Calu3 (cell line): ENCODE data around the gene ACE. TPM values are rescaled to one million over a fixed set of nuclear protein-coding genes. Genes with fewer than 3 reads are reported as not detected.

ENCODE experiments used
- BruUV-seq: library from RNA; stranded (reverse); fragments of 400-500 nt; replicated peaks from 2 replicates; lab custom pipeline; 2021; lab: Mats Ljungman, UMichigan
- CTCF ChIA-PET: fragments of 300-600 bp; sonication (Branson Sonifier 250); formaldehyde crosslinking; loops from one replicate; lab custom pipeline; 2022; ENCODE audit warnings: antibody characterized with exemption; lab: Charles Lee
- DNase-seq: peaks from one replicate; pipeline ENCODE4 v3.0.0; 2022
- H3K27ac Mint-ChIP-seq: one replicate; pipeline ENCODE4 v1.8.0; 2022; ENCODE audit warnings: mixed read lengths; ENCODE audit not compliant: unreplicated experiment
- H3K27me3 Mint-ChIP-seq: one replicate; pipeline ENCODE4 v1.8.0; 2022; ENCODE audit warnings: mixed read lengths; ENCODE audit not compliant: unreplicated experiment
- H3K36me3 Mint-ChIP-seq: one replicate; pipeline ENCODE4 v1.8.0; 2022; ENCODE audit warnings: mild to moderate bottlenecking, moderate library complexity, mixed read lengths; ENCODE audit not compliant: insufficient read depth, unreplicated experiment
- H3K4me1 Mint-ChIP-seq: one replicate; pipeline ENCODE4 v1.8.0; 2022; ENCODE audit warnings: mild to moderate bottlenecking, low read depth, mixed read lengths; ENCODE audit not compliant: unreplicated experiment
- H3K4me3 Mint-ChIP-seq: one replicate; pipeline ENCODE4 v1.8.0; 2022; ENCODE audit warnings: mild to moderate bottlenecking, low read depth, moderate library complexity, mixed read lengths; ENCODE audit not compliant: unreplicated experiment
- H3K9me3 Mint-ChIP-seq: one replicate; pipeline ENCODE4 v1.8.0; 2022; ENCODE audit warnings: low read depth, mixed read lengths; ENCODE audit not compliant: unreplicated experiment
- intact Hi-C: fragments of 100-400 bp; cut with micrococcal nuclease; formaldehyde crosslinking; loops from one replicate; pipeline ENCODE4 v1.10.0; 2022; ENCODE audit not compliant: unreplicated experiment
- total RNA-seq: library from RNA; stranded (reverse); gene quantifications from 2 replicates; pipeline ENCODE4 v1.2.3, GENCODE V29; 2022
- TF ChIP-seq, protein P1 (sequence below): fragments of 200-600 bp; IDR thresholded peaks from one replicate; pipeline ENCODE4 v1.8.0; 2022; ENCODE audit warnings: antibody characterized with exemption; ENCODE audit not compliant: unreplicated experiment

Gene ACE
- total RNA-seq, 1 experiment from 2014 or later, result 5.9 TPM

DNA sequence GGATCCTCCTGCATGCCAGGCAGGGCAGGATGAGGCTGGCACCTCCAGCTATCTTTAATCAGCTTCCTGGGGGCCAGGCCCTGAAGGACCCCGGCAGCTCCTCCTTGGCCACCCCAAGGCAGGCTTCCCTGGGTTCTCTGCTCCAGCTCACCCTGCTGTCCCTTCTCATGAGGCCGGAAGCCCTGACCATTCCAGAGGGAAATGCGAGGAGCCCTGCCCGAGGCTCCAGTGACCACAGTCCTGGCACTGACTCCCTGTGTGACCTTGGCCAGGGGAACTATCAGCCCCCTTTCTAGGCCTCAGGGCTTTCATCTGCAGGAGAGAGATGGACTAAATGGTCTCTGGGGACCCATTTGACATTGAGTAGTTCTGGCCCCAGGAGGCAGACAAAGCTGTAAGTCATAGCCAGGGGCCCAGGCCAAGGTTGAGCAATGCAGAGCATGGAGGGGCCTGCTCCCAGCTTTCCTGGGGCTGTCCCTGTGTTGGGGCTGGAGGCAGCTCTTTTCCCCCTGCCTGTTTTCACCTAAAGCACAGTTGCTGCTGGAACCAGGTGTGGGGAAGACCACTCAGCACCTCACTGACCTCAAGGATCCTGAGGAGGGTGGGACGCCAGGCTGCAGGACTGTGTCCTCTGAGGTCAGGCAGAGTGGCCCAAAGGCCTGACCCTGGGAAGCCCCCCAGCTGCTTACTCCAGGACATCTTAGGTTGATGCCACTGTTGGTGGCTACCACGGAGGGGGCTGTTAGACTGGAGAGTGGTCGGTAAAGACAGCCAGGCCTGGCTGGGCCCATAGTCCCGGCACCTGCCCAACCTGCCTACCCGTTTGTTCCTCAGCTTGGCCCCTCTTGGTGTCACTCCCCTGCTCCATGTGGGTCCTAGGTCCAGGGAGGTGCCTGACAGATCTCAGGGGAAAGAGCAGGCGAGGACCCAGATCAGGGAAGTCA is 54.4 kb downstream of the ACE start:
- no peaks in the 10 kb centered on the region for H3K4me1 Mint-ChIP-seq
- peaks cover 37% of the 10 kb centered on the region for H3K27me3 Mint-ChIP-seq
- no peaks in the 10 kb centered on the region for H3K9me3 Mint-ChIP-seq
- TF ChIP-seq, protein P1, sequence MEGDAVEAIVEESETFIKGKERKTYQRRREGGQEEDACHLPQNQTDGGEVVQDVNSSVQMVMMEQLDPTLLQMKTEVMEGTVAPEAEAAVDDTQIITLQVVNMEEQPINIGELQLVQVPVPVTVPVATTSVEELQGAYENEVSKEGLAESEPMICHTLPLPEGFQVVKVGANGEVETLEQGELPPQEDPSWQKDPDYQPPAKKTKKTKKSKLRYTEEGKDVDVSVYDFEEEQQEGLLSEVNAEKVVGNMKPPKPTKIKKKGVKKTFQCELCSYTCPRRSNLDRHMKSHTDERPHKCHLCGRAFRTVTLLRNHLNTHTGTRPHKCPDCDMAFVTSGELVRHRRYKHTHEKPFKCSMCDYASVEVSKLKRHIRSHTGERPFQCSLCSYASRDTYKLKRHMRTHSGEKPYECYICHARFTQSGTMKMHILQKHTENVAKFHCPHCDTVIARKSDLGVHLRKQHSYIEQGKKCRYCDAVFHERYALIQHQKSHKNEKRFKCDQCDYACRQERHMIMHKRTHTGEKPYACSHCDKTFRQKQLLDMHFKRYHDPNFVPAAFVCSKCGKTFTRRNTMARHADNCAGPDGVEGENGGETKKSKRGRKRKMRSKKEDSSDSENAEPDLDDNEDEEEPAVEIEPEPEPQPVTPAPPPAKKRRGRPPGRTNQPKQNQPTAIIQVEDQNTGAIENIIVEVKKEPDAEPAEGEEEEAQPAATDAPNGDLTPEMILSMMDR, result no peak
- no TSS peak for BruUV-seq
- intact Hi-C loops, result no loop called here
- no peak overlapping the region for H3K4me3 Mint-ChIP-seq
- no peaks in the 10 kb centered on the region for H3K36me3 Mint-ChIP-seq
- CTCF ChIA-PET, result interaction anchor here (0.8 kb wide), 1 partner anchor 12 kb away, joined by 5 read pairs; no protein-coding TSS in a partner anchor
- H3K27ac Mint-ChIP-seq, result no peak overlapping the region
- DNase-seq, result no peak

- no peak for DNase-seq
- peaks cover 27% of the 10 kb centered on the region for H3K27me3 Mint-ChIP-seq
- TF ChIP-seq, protein P1, result no peak
- H3K4me1 Mint-ChIP-seq, result no peaks in the 10 kb centered on the region
- H3K4me3 Mint-ChIP-seq, result no peak overlapping the region
- H3K36me3 Mint-ChIP-seq, result no peaks in the 10 kb centered on the region
- BruUV-seq, result no TSS peak
- H3K9me3 Mint-ChIP-seq, result no peaks in the 10 kb centered on the region
- no peak overlapping the region for H3K27ac Mint-ChIP-seq
- CTCF ChIA-PET, result no interaction called here
- intact Hi-C loops, result no loop called here
These were observed 56.7 kb downstream of the ACE start for GRCh38 chr17:63533433-63534077.

- TF ChIP-seq, protein P1, result no peak
- CTCF ChIA-PET, result no interaction called here
- peaks cover 32% of the 10 kb centered on the region for H3K27me3 Mint-ChIP-seq
These were observed 57.3 kb downstream of the ACE start for GRCh38 chr17:63534078-63534570.

DNA sequence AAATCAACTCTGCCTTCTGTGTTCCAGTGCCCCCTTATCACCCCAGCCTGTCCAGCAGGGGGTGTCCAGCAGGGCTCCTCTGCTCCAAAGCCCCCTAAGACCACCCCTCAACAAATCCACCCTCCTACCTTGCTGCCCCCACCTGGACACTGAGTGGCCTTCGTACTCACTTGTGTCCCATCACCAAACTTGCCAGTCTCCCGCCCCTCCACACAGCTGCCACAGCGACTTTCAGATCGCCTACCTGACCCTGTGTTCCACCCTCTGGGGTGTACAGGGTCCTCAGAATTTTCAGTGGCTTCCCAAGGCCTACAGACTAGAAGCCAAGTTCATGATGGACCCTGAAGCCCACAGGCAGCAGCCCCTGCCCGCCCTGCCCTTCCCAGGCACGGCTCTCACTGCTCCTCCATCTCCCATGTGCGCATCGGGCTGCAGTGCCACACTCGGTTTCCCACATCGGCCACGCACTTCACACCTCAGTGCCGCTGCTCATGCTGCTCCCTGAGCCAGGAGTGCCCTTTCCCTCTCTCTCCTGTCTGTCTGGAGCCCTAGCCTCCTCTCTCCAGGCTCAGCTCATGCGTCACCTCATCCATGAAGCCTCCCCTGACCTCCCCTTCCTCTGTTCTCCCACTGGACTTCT is 58.1 kb downstream of the ACE start:
- H3K27me3 Mint-ChIP-seq, result peaks cover 40% of the 10 kb centered on the region
- TF ChIP-seq, protein P1, result no peak
- H3K4me1 Mint-ChIP-seq, result no peaks in the 10 kb centered on the region
- H3K4me3 Mint-ChIP-seq, result no peak overlapping the region
- no TSS peak for BruUV-seq
- H3K9me3 Mint-ChIP-seq, result no peaks in the 10 kb centered on the region
- intact Hi-C loops, result no loop called here
- H3K36me3 Mint-ChIP-seq, result no peaks in the 10 kb centered on the region
- H3K27ac Mint-ChIP-seq, result no peak overlapping the region
- DNase-seq, result no peak
- CTCF ChIA-PET, result no interaction called here

More at GRCh38 chr17:63534078-63534570, 57.3 kb downstream of the ACE start:
- H3K4me1 Mint-ChIP-seq, result no peaks in the 10 kb centered on the region
- intact Hi-C loops, result no loop called here
- no peak overlapping the region for H3K27ac Mint-ChIP-seq
- H3K4me3 Mint-ChIP-seq, result no peak overlapping the region
- no TSS peak for BruUV-seq
- no peaks in the 10 kb centered on the region for H3K36me3 Mint-ChIP-seq
- no peak for DNase-seq
- no peaks in the 10 kb centered on the region for H3K9me3 Mint-ChIP-seq
